Heart left ventricle (tissue), 13 donors: ENCODE results near the gene LHX4.

ENCODE experiments used
- POLR2A ChIP-seq, 2 donors: fragments of 450-650 bp; IDR thresholded peaks; one replicate each; pipeline ENCODE4 v1.6.1; 2017; ENCODE audit warnings: antibody characterized with exemption in 2 of 2, mild to moderate bottlenecking in 2 of 2, moderate library complexity in 2 of 2
- TF ChIP-seq, protein P1 (sequence below), 12 donors: fragments of 200-600 bp; sonication (generic) in 4 of 12; IDR thresholded peaks; one replicate each; pipeline versions ENCODE4 v1.5.0 to v1.8.0; 2018 to 2022; ENCODE audit warnings: antibody characterized with exemption in 12 of 12, mild to moderate bottlenecking in 5 of 12
- donor health status: ischemic (EF 13 %, LVEDD 7.1; RV severe dilation, severe dysfunction).
- donor health status: DM: no; HTN: yes; CAD: no.
- donor health status: DM: no; HTN: no; CAD: no.
- donor health status: ischemic (EF 25% LVEDD 6.9; RV normal size, moderate dysfunction).
- donor health status: ischemic (EF 25% LVEDD 5.7; RV mildly dilated, moderate dysfunction).
- donor health status: ischemic (EF 35%, LVEDD 5.7; RV mildly dilated, moderate dysfunction).
- donor health status: nonischemic (EF 11% LVEDD 7.7; RV severe dilation, severe dysfunction).
- donor health status: DM: yes; HTN: yes; CAD: no.
- donor health status: PGD.
- donor health status: ischemic (EF 29% LVEDD 5.4; RV normal size, mild dysfunction).
- donor health status: nonischemic (EF 23%, LVEDD 6.1; RV moderate dilation, normal function).

GRCh38 chr1:180278194-180278515, 48.1 kb downstream of the LHX4 start:
- TF ChIP-seq, protein P1, sequence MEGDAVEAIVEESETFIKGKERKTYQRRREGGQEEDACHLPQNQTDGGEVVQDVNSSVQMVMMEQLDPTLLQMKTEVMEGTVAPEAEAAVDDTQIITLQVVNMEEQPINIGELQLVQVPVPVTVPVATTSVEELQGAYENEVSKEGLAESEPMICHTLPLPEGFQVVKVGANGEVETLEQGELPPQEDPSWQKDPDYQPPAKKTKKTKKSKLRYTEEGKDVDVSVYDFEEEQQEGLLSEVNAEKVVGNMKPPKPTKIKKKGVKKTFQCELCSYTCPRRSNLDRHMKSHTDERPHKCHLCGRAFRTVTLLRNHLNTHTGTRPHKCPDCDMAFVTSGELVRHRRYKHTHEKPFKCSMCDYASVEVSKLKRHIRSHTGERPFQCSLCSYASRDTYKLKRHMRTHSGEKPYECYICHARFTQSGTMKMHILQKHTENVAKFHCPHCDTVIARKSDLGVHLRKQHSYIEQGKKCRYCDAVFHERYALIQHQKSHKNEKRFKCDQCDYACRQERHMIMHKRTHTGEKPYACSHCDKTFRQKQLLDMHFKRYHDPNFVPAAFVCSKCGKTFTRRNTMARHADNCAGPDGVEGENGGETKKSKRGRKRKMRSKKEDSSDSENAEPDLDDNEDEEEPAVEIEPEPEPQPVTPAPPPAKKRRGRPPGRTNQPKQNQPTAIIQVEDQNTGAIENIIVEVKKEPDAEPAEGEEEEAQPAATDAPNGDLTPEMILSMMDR (IDR thresholded peaks at IDR 0.05) = no peak
- no peak for TF ChIP-seq POLR2A (IDR thresholded peaks at IDR 0.05)
